ENCODE results near the gene MYBPC2. TPM values are rescaled to one million over a fixed set of nuclear protein-coding genes. Genes with fewer than 3 reads are reported as not detected.

MYBPC2 gene
- total RNA-seq, 4 donors from 2014 or later, result 0.21 TPM; not detected in 3

DNA sequence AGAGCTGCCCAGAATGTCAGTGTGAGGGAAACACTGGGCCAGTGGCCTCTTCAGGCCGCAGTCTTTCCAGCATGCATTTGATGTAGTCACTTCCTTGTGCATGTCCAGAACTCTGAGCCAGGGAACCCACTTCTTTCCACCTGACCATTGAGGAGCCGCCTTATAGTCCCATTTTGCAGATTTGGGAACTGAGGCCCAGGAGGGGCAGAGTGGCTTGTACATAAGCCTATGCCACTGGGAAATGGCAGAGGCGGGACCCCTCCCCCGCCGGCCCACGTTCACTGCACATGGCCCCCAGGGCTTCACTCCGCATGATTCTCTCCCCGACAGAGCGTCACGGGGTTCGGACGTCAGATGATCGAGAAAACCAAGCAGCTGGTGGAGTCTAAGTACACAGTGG lies 19.6 kb upstream of the MYBPC2 start:
- Histone ChIP-seq H3K4me3 (no peak overlapping the region), H3K4me1 (peaks cover 0 to 30% (median 7%) of the 10 kb centered on the region in 4 donors), H3K9me3 (no peaks in the 10 kb centered on the region), H3K36me3 (peaks cover 0 to 43% (median 0%) of the 10 kb centered on the region in 3 donors), H3K27ac (no peak overlapping the region), H3K27me3 (peaks cover 0 to 17% of the 10 kb centered on the region in 2 donors)
- TF ChIP-seq POLR2A (IDR thresholded peaks at IDR 0.05), result no peak
- TF ChIP-seq EP300 (IDR thresholded peaks at IDR 0.05), result no peak
- TF ChIP-seq CTCF (IDR thresholded peaks at IDR 0.05), result no peak
- WGBS, 2 donors, result 92 to 95% methylated on average over 13 of the region's 13 CpGs
- no peak for DNase-seq (ENCODE audit: low spot score in 2 of 2)

DNA sequence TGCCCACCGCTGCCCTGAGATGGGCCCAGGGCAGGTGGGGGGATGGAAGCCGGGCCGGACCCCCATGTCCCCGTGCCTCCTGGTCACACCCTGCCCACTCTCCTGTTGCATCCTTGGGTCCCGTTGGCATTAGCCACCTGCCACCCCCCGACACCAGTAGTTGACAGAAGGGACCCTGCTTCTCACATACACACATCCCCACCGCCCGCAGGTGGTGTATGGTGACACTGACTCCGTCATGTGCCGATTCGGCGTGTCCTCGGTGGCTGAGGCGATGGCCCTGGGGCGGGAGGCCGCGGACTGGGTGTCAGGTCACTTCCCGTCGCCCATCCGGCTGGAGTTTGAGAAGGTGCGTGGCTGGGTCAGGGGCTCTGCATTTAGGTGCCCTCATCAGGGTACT lies 19.2 kb upstream of the MYBPC2 start:
- Histone ChIP-seq H3K27me3 (peaks cover 0 to 21% of the 10 kb centered on the region in 2 donors), H3K9me3 (no peaks in the 10 kb centered on the region), H3K36me3 (peaks cover 0 to 38% (median 0%) of the 10 kb centered on the region in 3 donors), H3K4me3 (no peak overlapping the region), H3K27ac (no peak overlapping the region), H3K4me1 (peaks cover 0 to 34% (median 7%) of the 10 kb centered on the region in 4 donors)
- DNase-seq (ENCODE audit: low spot score in 2 of 2), result no peak
- WGBS, 2 donors, result 94 to 96% methylated on average over 19 to 21 of the region's 21 CpGs
- TF ChIP-seq POLR2A (IDR thresholded peaks at IDR 0.05), result no peak
- no peak for TF ChIP-seq CTCF (IDR thresholded peaks at IDR 0.05)
- no peak for TF ChIP-seq EP300 (IDR thresholded peaks at IDR 0.05)

- peak overlapping the region in 1 of 4 donors; percentile 69 for H3K27ac ChIP-seq
- peaks cover 0 to 48% (median 7%) of the 10 kb centered on the region in 4 donors for H3K4me1 ChIP-seq
- WGBS, 2 donors, result 46 to 51% methylated on average over 26 to 32 of the region's 37 CpGs
- no peaks in the 10 kb centered on the region for H3K9me3 ChIP-seq
- H3K36me3 ChIP-seq, result peaks cover 0 to 23% (median 0%) of the 10 kb centered on the region in 3 donors
- TF ChIP-seq POLR2A (IDR thresholded peaks at IDR 0.05) (no peak), CTCF (IDR thresholded peaks at IDR 0.05) (peak; percentile 83 to 91 (median 86)), EP300 (IDR thresholded peaks at IDR 0.05) (no peak)
- no peak overlapping the region for H3K4me3 ChIP-seq
- DNase-seq (ENCODE audit: low spot score in 2 of 2), result peak; percentile 54 to 63
- peaks cover 0 to 37% of the 10 kb centered on the region in 2 donors for H3K27me3 ChIP-seq
Observed at GRCh38 chr19:50414864-50415660, 17.6 kb upstream of the MYBPC2 start.

DNA sequence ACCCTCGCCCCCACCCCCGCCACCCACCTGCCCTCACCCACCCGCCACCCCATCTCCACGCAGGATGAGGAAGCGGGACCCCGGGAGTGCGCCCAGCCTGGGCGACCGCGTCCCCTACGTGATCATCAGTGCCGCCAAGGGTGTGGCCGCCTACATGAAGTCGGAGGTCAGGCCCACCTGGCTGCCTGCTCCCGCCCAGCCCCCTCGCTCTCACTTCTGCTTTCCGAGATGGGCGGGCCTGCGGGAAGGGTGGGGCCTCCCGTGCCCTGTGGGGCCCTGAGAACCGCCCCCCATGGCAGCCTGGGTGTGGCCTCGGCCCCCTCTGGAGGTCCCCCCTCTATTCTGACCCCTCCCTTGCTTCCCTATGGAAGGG lies 17.0 kb upstream of the MYBPC2 start:
- H3K27ac ChIP-seq, result peak overlapping the region in 1 of 4 donors; percentile 69
- no peak for TF ChIP-seq CTCF (IDR thresholded peaks at IDR 0.05)
- TF ChIP-seq POLR2A (IDR thresholded peaks at IDR 0.05), result no peak
- TF ChIP-seq EP300 (IDR thresholded peaks at IDR 0.05), result no peak
- no peak for DNase-seq (ENCODE audit: low spot score in 2 of 2)
- peaks cover 0 to 48% (median 7%) of the 10 kb centered on the region in 4 donors for H3K4me1 ChIP-seq
- H3K27me3 ChIP-seq, result peaks cover 0 to 38% of the 10 kb centered on the region in 2 donors
- no peak overlapping the region for H3K4me3 ChIP-seq
- H3K36me3 ChIP-seq, result peaks cover 0 to 17% (median 0%) of the 10 kb centered on the region in 3 donors
- no peaks in the 10 kb centered on the region for H3K9me3 ChIP-seq
- 76 to 97% methylated on average over 10 to 20 of the region's 22 CpGs for WGBS, 2 donors

All from tibial nerve (tissue), 4 donors.